Measurements from ENCODE around the gene UBE2J2.

The UBE2J2 gene

GRCh38 chr1:1211541-1212441, 61.9 kb downstream of the UBE2J2 start:
- DNase-seq (ENCODE audit: low spot score): no peak

- DNase-seq (ENCODE audit: low spot score): no peak
Measured at GRCh38 chr1:1210726-1211540, 62.7 kb downstream of the UBE2J2 start.

- DNase-seq (ENCODE audit: low spot score): no peak
Measured at GRCh38 chr1:1208713-1209433, 64.8 kb downstream of the UBE2J2 start.

GRCh38 chr1:1207571-1207892, 66.1 kb downstream of the UBE2J2 start:
- no peak for DNase-seq (ENCODE audit: low spot score)

- DNase-seq (ENCODE audit: low spot score): no peak
Measured at GRCh38 chr1:1206966-1207531, 66.6 kb downstream of the UBE2J2 start.

- DNase-seq (ENCODE audit: low spot score): no peak
Measured at GRCh38 chr1:1206376-1206965, 67.2 kb downstream of the UBE2J2 start, which contains the start of gene TNFRSF18. TNFRSF18 (minus strand) TSS chr1:1206592; CDS start chr1:1206571, 21 bp downstream.

- DNase-seq (ENCODE audit: low spot score): no peak
Measured at GRCh38 chr1:1205769-1206375, 67.8 kb downstream of the UBE2J2 start.

GRCh38 chr1:1204998-1205768, 68.5 kb downstream of the UBE2J2 start:
- DNase-seq (ENCODE audit: low spot score): no peak

- DNase-seq (ENCODE audit: low spot score): no peak
Measured at GRCh38 chr1:1204425-1204920, 69.2 kb downstream of the UBE2J2 start.
